Smooth muscle cell (in vitro differentiated cells): Measurements from ENCODE around the gene CWC27. TPM values are rescaled to one million over a fixed set of nuclear protein-coding genes. Genes with fewer than 3 reads are reported as not detected.

Source experiments
- DNase-seq: peaks from one replicate; lab custom pipeline; 2025; ENCODE audit not compliant: unreplicated experiment; lab: John Stamatoyannopoulos, UW
- H2AFZ ChIP-seq: fragments of 200-600 bp; sonication (generic); 2 replicates; pipeline ENCODE4 v1.6.0; 2016; ENCODE audit warnings: antibody characterized with exemption, low read depth, mild to moderate bottlenecking
- H3F3A ChIP-seq: fragments of 200-600 bp; sonication (generic); 2 replicates; pipeline ENCODE4 v1.6.0; 2017; ENCODE audit warnings: antibody characterized with exemption, low read depth
- H3K27ac ChIP-seq: fragments of 200-600 bp; sonication (generic); 2 replicates; pipeline ENCODE4 v1.5.1; 2016; ENCODE audit warnings: low read depth, mild to moderate bottlenecking
- H3K27me3 ChIP-seq: fragments of 200-600 bp; sonication (generic); 2 replicates; pipeline ENCODE4 v1.6.1; 2016; ENCODE audit warnings: low read depth, mild to moderate bottlenecking
- H3K36me3 ChIP-seq: fragments of 200-600 bp; sonication (generic); 2 replicates; pipeline ENCODE4 v1.5.1; 2016; ENCODE audit warnings: low read depth
- H3K4me1 ChIP-seq: fragments of 200-600 bp; sonication (generic); 2 replicates; pipeline ENCODE4 v1.5.1; 2016; ENCODE audit warnings: low read depth
- H3K4me2 ChIP-seq: fragments of 200-600 bp; sonication (generic); 2 replicates; pipeline ENCODE4 v1.6.0; 2016; ENCODE audit warnings: mild to moderate bottlenecking
- H3K4me3 ChIP-seq: fragments of 200-600 bp; sonication (generic); 2 replicates; pipeline ENCODE4 v1.5.1; 2016; ENCODE audit warnings: mild to moderate bottlenecking
- H3K79me2 ChIP-seq: fragments of 200-600 bp; sonication (generic); 2 replicates; pipeline ENCODE4 v1.6.0; 2016; ENCODE audit warnings: low read depth, mild to moderate bottlenecking
- H3K9ac ChIP-seq: fragments of 200-600 bp; sonication (generic); 2 replicates; pipeline ENCODE4 v1.6.0; 2016; ENCODE audit warnings: low read depth
- H3K9me3 ChIP-seq: fragments of 200-600 bp; sonication (generic); replicated peaks from 2 replicates; pipeline ENCODE4 v1.5.1; 2016; ENCODE audit warnings: low read depth
- H4K20me1 ChIP-seq: fragments of 200-600 bp; sonication (generic); 2 replicates; pipeline ENCODE4 v1.6.0; 2016; ENCODE audit warnings: low read depth
- CTCF ChIP-seq: fragments of 200-600 bp; sonication (generic); IDR thresholded peaks from 2 replicates; pipeline ENCODE4 v1.5.1; 2017; ENCODE audit warnings: borderline replicate concordance, mild to moderate bottlenecking, antibody characterized with exemption; ENCODE audit not compliant: insufficient read depth, poor library complexity, severe bottlenecking
- WGBS: methylation state at CpG from one replicate; pipeline ENCODE4 v1.1.7; 2016; ENCODE audit warnings: low lambda C conversion rate; 5-methylcytosine and 5-hydroxymethylcytosine counted together
- polyA plus RNA-seq: library from polyadenylated mRNA; unstranded; fragments of >200 nt; fragmentation: Nextera tagmentation; extraction: Ambion mirVana; gene quantifications from 2 replicates; pipeline ENCODE4 v1.2.1, GENCODE V29; 2016
- total RNA-seq: library from RNA; depleted of rRNA; stranded (reverse); fragments of >200 nt; gene quantifications from 2 replicates; pipeline ENCODE4 v1.2.3, GENCODE V29; 2014

CWC27 gene
- total and polyA plus RNA-seq, 2 experiments from 2014 or later: 34.6 to 40.8 TPM

GRCh38 chr5:64831996-64832395 is 63.3 kb downstream of the CWC27 start:
- no peaks in the 10 kb centered on the region for H3F3A ChIP-seq
- H3K36me3 ChIP-seq: peaks cover 6% of the 10 kb centered on the region
- no peak overlapping the region for H3K4me3 ChIP-seq
- no peaks in the 10 kb centered on the region for H4K20me1 ChIP-seq
- H3K27ac ChIP-seq: no peak overlapping the region
- no peak for TF ChIP-seq CTCF
- no peak overlapping the region for H3K4me2 ChIP-seq
- H3K9ac ChIP-seq: no peak overlapping the region
- H3K4me1 ChIP-seq: peaks cover 9% of the 10 kb centered on the region
- no peaks in the 10 kb centered on the region for H3K27me3 ChIP-seq
- no peak for DNase-seq
- 100% methylated on average over 1 of the region's 1 CpG for WGBS
- no peaks in the 10 kb centered on the region for H3K79me2 ChIP-seq
- no peak overlapping the region for H2AFZ ChIP-seq
- no peaks in the 10 kb centered on the region for H3K9me3 ChIP-seq

DNA sequence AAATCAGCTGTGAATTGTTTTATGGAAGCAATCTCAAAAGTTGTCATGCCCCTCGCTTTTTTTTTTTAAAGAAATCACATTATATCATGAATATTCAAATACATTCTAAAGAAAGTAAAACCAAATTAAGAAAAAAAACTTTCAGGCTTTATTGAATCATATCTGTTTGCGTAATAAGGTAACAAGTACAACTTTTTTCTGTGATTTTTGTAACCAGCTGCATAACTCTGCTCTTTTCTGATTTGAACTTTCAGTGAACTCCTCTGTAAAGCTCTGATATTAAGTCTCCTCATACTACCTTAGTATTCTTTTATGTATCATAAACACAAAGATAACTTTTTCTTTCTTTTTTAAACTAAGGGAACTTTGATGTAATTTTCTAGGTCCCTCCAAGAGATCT is 65.3 kb downstream of the CWC27 start:
- 92% methylated on average over 2 of the region's 2 CpGs for WGBS
- no peak for TF ChIP-seq CTCF

GRCh38 chr5:64834611-64835010 is 65.9 kb downstream of the CWC27 start:
- Histone ChIP-seq H4K20me1 (no peaks in the 10 kb centered on the region), H3F3A (no peaks in the 10 kb centered on the region), H3K4me1 (peaks cover 9% of the 10 kb centered on the region), H3K27ac (no peak overlapping the region), H3K4me3 (no peak overlapping the region), H3K9me3 (no peaks in the 10 kb centered on the region), H3K79me2 (no peaks in the 10 kb centered on the region), H3K36me3 (no peaks in the 10 kb centered on the region), H2AFZ (no peak overlapping the region), H3K4me2 (no peak overlapping the region), H3K9ac (no peak overlapping the region), H3K27me3 (no peaks in the 10 kb centered on the region)
- 86% methylated on average over 1 of the region's 1 CpG for WGBS
- no peak for TF ChIP-seq CTCF
- no peak for DNase-seq

More for the DNA sequence above, 65.3 kb downstream of the CWC27 start:
- Histone ChIP-seq H3K79me2 (no peaks in the 10 kb centered on the region), H3F3A (no peaks in the 10 kb centered on the region), H2AFZ (no peak overlapping the region), H3K27ac (no peak overlapping the region), H4K20me1 (no peaks in the 10 kb centered on the region), H3K9ac (no peak overlapping the region), H3K36me3 (peaks cover under 1% of the 10 kb centered on the region), H3K4me1 (peaks cover 9% of the 10 kb centered on the region), H3K27me3 (no peaks in the 10 kb centered on the region), H3K4me3 (no peak overlapping the region), H3K9me3 (no peaks in the 10 kb centered on the region), H3K4me2 (no peak overlapping the region)
- no peak for DNase-seq

GRCh38 chr5:64835266-64835665 is 66.5 kb downstream of the CWC27 start:
- 97% methylated on average over 1 of the region's 1 CpG for WGBS
- H4K20me1 ChIP-seq: no peaks in the 10 kb centered on the region
- no peak for DNase-seq
- no peak overlapping the region for H3K4me3 ChIP-seq
- H3K4me2 ChIP-seq: no peak overlapping the region
- H3K9me3 ChIP-seq: no peaks in the 10 kb centered on the region
- no peaks in the 10 kb centered on the region for H3K36me3 ChIP-seq
- H3K9ac ChIP-seq: no peak overlapping the region
- H3K79me2 ChIP-seq: no peaks in the 10 kb centered on the region
- H3K27me3 ChIP-seq: no peaks in the 10 kb centered on the region
- TF ChIP-seq CTCF: no peak
- H3K27ac ChIP-seq: no peak overlapping the region
- no peak overlapping the region for H2AFZ ChIP-seq
- no peaks in the 10 kb centered on the region for H3F3A ChIP-seq
- peaks cover 9% of the 10 kb centered on the region for H3K4me1 ChIP-seq
